HG03457 (cell line): ENCODE data around the gene ZBED3.
"Not testable (repeated sequence)": the region's sequence is repeated elsewhere in the genome, so short reads cannot be mapped to it uniquely, and the experiment has no call there.

Experiments
- ATAC-seq: cut with Tn5 transposase; IDR thresholded peaks from one replicate; pipeline ENCODE4 v1.9.1; 2021; ENCODE audit warnings: moderate number of reproducible peaks; ENCODE audit not compliant: unreplicated experiment

ZBED3 gene, protein sequence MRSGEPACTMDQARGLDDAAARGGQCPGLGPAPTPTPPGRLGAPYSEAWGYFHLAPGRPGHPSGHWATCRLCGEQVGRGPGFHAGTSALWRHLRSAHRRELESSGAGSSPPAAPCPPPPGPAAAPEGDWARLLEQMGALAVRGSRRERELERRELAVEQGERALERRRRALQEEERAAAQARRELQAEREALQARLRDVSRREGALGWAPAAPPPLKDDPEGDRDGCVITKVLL

DNA sequence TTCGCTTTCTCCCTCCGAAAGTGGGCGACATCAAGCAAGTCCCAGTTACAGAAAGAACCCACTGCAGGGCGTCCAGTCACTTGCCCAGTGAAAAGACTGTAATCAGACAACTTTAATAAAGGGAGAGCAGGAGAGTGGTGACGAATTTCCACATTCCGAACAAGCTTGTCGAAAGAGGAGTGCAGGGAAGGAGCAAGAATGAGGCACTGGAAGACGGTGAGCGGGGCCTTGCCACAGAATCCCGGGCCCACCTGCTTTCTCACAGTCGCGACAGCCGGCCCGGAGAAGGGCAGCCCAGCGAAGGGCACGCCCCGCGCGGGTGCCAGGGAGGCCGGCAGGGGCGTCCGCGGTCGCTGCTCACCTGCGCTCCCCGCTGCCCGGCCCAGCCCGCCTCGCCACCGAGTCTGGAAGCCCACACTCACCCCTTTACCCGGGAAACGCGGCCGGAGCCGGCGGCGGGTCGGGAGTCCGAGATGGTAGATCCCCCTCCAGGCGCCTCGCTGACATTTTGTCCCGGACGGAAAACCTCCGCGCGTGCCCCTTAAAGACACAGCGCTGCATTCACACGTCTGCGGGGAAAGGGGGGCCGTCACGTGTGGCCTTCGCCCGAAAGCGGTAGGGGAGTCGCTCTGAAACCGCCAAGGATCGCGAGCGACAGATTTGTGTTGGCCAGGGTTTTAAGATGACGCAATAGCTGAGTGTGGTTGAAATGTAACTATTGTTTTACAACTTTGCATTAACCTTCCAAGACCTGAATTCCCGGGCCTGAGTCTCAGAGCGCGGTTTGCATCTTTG lies at the start of gene ZBED3:
Gene ZBED3, minus strand, starts transcription at position 597 of the 795 bp plus-strand sequence. CDS start 9,407 bp downstream, outside the sequence.
- ATAC-seq, result no peak

DNA sequence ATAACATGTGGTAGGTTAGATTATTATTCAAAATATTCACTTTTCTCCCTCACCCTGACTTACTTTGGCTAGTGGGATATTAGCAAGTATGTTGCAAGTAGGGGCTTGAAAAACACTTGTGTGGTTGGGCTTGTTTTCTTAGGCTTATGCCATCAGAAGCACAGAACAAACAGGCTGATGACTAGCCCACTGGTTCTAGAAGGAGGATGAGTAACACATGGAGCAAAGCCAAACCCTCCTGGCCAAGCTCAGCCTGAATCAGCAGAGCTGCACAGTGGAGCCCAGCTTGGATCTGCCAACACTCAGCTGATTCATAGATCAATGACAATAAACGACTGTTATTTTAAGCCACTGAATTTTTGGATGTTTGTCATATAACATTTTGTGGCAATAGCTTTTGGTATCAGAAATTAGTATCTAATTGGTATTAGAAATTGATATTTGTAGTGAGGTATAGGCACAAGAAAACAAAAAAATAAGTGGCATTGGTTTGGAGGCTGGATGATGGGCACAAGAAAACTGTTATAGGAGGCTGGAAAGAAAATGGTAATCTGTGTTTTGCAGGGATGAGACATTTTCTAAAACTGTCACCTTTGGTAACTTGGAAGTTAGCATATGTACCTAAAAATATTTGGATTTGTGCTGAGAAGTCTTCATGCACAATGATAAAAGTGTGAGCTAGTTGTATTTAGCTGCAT lies 46.1 kb upstream of the ZBED3 start:
- no peak for ATAC-seq

DNA sequence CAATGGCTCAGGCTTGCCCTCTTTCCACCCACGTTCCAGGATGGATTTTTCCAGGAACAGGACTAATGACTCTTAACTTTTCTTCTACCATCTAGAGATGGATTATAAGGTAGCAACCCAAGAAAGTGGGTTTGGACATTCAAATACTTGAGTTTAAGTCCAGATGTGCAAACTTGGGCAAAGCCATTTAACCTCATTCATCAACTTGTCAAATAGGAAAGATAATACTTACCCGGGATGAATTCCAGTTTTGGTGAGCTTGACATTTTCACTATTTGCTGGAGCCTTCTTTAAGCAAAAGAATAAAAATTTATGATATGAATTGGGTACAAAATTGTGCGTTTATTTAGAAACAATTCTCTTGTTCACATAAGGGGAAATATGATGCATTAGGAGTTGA lies 44.3 kb upstream of the ZBED3 start:
- no peak for ATAC-seq

DNA sequence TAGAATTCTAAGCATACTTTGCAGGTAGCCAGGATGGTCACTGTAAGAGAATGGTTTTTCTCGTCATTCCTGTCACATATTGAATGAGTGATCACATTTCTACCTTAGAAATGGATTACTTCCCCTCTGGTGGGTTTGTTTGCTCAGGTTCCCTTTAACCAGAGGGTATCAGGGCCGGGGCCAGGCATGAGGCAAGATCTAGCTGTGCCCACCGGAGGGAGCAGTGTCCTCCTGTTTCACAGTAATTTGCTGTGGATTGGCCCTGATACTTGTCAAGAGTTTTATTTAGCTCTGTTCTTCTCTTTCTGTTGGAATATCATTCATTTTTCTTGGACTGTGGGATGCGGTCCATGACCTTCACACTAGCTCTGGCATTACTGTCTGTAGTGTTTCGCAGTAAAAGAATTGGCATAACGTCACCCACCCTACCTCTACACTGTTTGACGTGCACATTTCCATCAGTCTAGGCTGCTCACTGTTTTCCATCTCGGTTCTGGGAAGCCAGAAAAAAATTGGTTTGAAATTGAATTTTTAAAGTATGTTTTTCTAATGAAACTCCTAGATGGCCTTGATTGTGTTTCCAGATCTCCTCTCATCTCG lies 42.4 kb upstream of the ZBED3 start:
- ATAC-seq, result no peak

DNA sequence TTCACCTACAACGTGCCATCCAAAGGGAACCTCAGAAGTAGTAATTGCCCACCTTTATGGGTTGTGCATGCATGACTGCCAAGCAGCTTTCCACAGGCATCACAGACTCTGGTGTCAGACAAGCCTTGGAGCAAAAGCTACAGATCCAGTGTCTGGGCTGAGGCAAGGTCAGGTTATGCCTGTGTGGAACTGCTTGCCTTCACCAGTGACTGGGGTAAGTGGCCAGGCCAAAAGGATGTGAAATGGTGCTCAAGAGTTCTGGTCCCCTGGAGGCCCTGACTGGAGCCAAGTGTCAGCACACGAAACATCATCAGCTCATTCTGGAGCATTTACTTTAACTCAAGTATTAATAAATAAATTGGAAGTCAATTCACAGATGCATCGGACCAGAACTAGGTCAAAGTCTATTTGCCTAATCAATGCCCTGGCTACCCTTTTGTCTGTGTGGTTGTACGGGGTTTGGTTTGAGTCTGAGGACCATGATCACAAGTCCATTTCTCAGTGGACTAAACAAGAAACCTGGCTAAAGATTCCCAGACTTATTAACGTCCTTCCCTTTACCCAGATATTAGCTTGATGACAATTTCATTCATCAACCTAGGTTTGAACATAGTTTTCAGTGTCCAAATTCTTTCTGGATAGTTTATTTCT lies 41.5 kb upstream of the ZBED3 start:
- ATAC-seq, result no peak

DNA sequence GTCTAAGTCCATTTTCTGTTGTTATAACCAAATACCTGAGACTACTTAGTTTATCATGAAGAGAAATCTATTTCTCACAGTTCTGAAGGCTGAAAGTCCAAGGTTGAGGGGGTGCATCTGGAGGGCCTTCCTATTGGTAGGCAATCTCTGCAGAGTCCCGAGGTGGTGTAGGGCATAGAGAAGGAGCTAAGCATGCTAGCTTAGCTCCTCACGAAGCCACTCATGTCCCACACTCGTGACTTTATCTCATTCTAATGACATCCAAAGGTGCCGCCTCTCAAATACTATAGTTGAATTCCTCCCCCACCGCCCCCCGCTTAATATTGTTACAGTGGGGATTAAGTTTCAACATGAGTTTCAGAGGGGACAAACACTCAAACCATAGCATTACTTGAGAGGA lies 36.0 kb upstream of the ZBED3 start:
- no peak for ATAC-seq

DNA sequence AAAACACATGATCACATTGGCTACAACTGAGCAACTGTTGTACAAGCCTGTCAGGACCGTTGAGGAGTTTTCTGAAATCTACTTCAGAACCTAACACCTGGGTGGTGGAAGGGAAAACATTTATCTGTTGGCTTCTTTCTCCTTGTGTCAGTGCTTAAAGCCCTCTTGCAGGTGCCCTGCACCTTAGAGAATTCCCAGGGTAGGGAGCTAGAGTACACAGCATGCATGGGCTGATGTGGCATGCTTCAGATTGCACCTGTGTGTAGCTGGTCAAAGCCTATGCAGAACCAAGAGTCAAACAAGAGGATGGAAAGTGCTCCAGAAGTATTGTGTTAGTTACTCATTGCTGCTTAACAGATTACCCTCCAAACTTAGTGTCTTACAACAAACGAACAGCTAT lies 33.6 kb upstream of the ZBED3 start:
- ATAC-seq, result no peak

DNA sequence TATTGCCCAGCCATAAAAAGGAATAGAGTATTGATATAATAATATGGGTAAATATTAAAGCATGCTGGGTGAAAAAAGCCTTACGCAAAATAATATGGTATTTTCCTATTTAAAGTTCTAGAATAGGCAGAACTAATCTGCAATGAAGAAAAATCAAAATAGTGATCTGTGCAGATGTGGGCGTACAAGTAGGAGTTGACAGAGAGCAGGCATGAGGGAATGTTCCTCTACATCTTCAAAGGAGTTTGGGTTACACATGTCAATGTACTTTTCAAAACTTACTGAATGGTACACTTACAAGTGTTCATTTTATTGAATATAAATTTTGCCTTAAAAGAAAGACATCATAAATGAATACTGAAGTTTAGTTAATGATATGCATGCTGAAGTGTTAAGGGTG lies 33.0 kb upstream of the ZBED3 start:
- no peak for ATAC-seq

DNA sequence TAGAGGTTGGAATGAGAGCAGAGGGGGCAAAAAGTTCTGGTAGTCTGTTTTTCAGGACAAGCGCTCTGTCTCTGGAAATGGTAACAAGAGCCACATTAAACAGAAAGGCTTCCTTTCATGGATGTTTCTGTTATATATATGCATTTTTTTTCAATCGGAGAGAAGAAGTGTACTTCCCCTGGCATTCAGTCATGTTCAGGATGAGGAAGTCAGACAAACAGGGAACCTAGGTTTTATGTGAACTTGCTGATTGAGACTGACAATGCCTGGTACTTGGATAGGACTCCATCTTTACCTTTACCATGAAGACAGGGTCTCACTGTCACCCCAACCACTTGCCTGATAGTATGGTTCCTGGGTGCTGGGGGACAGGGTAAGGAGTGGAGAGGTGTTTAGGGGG lies 30.1 kb upstream of the ZBED3 start:
- ATAC-seq, result no peak

DNA sequence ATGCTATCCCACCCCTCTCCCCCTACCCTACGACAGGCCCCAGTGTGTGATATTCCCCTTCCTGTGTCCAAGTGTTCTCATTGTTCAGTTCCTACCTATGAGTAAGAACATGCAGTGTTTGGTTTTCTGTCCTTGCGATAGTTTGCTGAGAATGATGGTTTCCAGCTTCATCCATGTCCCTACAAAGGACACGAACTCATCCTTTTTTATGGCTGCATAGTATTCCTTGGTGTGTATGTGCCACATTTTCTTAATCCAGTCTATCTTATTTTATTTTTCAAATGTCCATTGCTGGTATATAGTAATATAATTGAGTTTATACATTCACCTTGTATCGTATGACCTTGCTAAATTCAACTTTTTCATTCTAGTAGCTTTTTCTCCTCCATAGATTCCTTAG lies 19.9 kb upstream of the ZBED3 start:
- not testable (repeated sequence) for ATAC-seq

DNA sequence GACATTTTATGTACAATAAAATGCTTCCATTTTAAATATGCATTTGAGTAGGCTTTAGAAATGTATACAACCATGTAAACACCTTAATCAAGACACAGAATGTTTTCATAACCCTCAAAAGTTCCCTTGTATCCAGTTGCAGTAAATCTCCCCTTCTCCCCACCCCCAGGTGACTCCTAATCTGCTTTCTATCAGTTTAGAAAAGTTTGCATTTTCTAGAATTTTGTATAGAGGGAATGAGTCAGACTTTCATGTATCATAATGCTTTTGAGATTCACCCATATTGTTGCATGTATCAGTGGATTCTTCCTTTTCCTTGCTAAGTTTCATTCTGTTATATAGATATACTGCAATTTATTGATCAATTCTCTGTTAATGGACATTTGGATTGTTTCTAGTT lies 17.7 kb upstream of the ZBED3 start:
- ATAC-seq, result no peak

DNA sequence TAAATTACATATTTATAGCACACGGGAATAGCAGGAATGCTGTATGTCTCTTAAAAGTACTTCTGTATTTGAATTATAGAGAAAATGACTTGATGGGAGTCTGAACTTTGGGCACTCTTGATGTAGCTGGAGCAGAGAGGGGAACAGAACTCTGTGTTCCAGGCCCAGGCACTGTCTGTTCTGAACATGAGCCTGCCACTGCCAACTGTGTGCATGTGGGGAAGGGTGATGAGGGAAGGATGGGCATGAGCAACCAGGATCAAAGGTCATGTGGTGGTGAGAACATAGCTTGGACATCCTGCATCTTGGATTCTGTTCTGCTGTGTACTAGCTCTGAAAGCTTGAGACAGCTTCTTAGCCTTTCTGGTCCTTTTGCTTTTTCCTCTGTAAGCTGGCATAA lies 16.4 kb upstream of the ZBED3 start:
- no peak for ATAC-seq

DNA sequence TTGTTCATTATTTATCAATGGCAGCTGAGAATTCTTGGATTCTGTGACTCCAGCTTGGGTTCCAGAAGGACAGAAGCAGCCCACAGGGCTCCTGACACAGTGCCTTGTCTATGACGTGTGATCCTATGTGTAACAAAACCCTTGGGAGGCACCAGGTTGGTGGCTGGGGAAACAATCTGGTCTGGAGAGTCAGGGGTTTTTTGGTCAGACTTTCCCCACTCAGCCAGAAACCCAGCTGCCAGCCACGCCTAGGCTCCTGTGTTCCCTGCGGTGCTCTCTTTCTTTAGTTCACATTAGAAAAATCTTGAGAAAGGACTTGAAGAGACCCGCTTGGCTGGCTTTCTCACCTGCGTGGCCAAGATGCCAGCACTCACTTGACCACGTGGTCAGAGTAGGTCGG lies 15.5 kb upstream of the ZBED3 start:
- ATAC-seq, result no peak

DNA sequence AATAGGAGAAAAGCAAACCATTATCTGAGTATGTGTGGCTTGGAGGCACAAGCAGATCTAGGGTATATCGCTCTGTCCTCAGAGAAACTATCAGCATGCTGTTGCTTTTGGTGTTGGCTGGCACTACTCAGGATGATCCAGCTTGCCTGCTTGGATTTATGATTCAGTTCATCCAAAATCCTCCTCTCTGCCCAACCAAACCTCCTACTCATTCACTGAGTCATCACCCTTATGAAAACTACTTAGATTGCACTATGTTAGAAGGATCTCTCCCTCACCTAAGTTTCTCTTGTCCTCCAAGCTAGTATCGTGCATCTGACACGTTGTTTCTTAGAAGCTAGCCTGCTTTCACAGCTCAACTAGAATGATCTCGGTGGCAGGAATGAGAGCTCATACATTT lies 14.2 kb upstream of the ZBED3 start:
- no peak for ATAC-seq

DNA sequence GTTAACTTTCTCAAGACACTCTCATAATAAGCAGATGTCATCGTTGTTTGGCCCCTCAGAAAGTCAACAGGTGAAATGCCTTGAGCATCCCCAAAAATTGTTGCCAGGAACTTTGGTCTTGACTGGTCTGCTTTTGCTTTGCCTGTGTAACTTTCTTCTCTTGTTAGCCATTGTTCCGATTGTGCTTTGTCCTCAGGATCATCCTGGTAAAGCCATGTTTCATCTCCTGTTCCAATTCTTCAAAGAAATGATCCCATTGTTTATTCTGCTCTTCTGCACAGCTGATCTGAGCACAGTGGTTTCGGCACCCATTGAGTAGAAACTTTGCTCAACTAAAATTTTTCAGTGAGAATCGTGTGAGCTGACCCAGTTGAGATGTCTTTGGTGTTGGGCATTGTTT lies 8.1 kb upstream of the ZBED3 start:
- ATAC-seq, result no peak

DNA sequence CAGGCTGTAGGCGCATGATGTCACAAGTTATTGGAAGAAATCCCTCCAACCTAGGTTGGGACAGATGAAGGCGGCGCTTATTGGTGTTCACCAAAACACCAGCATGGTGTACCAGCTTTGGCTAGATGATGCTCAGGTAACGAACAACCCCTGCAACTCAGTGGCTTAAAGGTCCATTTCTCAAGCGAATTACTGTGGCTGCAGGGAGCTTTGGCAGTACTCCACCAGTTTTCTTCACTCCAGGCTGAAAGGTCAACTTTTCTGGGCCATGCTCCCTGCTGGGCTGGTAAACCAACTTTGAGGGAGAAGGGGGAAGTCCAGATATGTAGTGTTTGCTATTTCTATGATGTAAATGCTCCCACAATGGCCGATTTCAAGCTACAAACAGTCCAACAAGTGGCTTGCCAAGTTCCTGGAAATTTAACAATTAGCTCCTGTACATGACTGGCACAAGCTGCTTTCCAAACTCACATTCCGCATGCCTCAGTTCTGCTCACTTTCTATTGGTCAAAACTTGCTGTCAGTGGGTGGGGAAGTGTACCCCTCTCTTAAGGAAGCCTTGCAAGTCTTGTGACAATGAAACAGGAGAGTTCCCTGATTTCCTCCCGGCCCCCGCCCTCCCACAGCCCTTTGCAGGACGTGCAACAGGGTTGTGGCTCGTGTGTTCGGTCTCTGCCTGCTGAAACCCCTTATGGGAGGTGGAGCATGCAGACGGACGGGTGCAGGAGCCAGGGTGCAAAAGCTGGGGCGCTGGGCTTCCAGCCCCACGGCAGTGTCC lies 588 bp upstream of the ZBED3 start:
- ATAC-seq, result no peak

DNA sequence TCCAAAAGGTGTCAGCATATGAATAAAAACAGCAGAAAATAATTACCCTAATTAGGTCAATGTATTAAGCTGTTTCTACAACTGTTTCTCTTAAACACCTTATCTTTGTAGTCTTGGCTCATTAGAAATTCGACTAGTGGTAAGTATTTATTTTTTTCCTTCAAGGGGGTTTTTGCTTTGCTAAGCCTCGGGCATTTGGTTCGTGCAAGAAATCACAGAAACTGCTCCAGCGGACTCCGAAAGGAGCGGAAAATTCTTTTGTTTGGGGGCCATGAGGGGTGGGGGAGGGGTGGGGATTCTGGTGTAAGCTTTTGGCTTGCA lies 757 bp downstream of the ZBED3 start:
- no peak for ATAC-seq

DNA sequence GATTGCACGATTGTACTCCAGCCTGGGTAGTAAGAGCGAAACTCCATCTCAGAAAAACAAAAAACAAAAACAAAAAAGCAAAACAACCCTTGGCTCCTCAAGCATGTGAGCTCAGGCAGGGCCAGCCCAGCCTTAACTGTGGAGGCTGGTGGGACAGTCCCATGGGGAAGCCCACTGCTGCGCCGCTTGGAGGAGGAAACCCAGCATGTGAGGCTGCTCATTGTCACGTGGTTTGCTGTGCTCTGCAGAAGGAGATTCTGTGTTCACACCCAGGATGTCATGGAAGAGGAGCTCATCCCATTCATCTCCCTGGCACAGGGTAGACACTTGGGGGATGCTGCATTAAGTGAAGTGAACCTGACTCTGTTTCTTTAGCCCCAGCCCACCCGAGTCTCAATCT lies 4.0 kb downstream of the ZBED3 start:
- no peak for ATAC-seq

DNA sequence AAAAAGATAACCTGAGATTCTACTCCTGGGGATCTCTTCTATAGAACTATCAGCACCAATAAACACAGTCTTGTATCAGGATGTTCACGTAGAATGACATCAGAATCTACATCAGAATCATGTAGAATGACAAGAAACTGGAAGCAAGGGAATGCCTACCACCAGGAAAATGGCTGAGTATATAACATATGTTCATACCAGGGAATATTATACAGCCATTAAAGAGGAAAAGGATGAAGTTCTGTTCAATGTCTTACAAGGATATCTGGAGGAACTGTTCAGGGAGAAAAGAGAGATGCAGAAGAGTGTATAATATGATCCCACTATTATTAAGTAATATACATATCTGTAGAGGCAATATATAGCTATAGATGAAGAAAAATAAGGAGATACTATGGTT lies 4.8 kb downstream of the ZBED3 start:
- no peak for ATAC-seq

DNA sequence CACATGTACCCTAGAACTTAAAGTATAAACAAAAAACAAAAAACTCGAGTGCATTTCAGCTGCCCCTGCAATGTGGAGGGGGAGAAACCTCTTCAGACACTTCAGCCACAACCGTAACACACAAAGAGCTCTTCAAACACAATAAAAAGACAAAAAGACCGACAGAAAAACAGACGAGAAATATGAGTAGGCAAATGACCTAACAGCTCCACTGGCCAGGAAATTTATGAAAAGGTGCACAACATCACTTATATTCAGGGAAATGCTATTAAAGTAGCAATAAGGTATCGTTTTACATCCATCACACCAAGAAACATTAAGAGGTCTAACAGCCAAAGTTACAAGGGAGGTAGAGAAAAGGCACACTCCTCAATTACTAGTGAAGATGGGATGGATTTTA lies 6.2 kb downstream of the ZBED3 start:
- no peak for ATAC-seq

DNA sequence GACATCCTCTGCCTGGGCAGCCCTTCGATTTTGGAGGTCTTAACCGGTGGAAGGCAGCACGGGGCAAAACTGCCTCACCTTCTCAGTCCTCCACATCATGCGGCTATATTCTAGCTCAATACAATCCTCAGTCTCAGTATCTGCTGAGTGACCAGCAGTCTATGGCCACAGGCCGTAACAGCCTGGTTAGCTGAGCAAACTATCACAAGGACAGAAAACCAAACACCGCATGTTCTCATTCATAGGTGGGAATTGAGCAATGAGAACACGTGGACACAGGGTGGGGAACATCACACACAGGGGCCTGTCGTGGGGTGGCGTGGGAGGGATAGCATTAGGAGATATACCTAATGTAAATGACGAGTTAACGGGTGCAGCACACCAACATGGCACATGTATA lies 6.6 kb downstream of the ZBED3 start:
- ATAC-seq, result not testable (repeated sequence)
